Activated T-cell treated with anti-CD3 and anti-CD28 coated beads, Interleukin-2, amount 50 U/mL, for 1 hour (primary cell): Measurements from ENCODE around the gene HMCN2.
"Not testable (repeated sequence)": the region's sequence is repeated elsewhere in the genome, so short reads cannot be mapped to it uniquely, and the experiment has no call there.

ENCODE experiments used
- DNase-seq: peaks from one replicate; pipeline ENCODE4 v3.0.0-alpha.2; 2020

Gene HMCN2

DNA sequence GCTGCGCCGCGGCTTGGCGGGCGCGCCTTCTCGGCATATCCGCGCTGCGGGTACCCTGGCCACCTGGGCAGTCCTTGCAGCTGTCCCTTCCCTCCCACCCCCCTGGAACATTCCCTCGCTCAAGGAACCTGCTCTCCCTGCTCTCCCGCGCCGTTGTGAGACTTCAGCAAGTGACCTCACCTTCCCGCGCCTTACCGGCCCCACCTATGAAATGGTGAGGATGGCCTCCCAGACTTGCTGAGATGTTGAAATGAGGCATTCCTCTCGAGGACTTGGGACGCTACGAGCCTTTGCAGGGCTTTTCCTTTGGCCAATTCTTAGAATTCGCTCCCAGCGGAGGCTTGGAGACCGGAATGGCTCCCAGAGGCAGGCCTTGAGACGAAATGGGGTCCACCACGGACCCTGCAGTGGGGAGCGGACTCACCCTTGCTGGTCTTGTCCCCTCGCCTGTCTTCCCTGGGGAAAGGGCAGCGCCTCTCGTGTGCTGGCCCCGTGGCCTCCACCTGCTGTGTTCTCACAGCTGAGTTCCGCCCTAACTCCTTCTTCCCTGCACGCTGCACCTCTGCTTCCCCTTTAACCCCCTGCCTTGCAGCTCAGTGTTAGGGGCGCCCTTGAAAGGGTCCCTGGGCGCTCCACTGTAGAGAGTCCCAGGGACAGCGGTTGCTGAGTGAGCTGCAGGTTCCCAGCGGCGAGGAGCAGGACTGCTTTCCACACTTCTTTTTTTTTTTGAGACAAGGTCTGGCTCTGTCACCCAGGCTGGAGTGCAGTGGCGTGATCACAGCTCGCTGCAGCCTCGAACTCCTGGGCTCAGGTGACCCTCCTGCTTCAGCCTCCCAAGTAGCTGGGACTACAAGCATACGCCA lies 907 bp downstream of the HMCN2 start:
- no peak for DNase-seq

GRCh38 chr9:130267930-130268329 lies 2.4 kb downstream of the HMCN2 start:
- no peak for DNase-seq

GRCh38 chr9:130268521-130269211 lies 3.1 kb downstream of the HMCN2 start:
- no peak for DNase-seq

DNA sequence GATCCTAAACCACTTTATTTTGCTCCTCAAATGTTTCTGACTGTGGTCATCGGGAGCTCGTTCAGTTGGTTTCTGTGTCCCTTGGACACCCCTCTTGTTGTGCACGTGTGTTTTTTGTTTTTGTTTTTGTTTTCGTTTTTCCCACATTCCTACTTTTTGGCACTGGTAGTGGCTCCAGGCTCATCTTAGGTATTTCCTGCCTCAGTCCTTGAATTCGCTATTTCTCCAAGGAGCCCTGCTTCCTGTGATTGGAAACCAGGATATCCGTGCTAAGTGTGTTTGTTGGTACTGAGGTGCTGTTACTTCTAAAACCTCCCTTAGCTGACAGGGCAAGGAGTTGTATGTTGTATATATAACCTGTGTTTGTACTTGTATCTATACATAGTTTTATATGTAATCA lies 5.9 kb downstream of the HMCN2 start:
- no peak for DNase-seq

DNA sequence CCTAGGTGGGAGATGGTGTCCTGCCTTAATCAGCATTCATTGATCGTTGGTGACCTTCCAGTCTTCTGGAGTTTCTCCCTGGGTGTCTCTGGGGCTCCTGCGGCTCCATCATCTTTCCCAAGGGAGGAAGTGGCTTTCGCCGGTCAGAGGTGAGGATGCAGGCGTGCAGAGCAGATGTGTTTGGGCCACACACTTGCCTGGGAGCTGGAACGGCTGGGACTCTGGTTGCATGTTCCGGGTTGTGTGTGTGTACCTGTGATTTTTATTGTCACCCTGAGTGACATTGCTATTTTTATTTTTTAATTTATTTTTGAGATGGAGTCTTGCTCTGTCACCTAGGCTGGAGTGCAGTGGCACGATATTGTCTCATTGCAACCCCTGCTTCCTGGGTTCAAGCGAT lies 9.6 kb downstream of the HMCN2 start:
- DNase-seq = no peak

GRCh38 chr9:130276121-130276520 lies 10.6 kb downstream of the HMCN2 start:
- DNase-seq = no peak

DNA sequence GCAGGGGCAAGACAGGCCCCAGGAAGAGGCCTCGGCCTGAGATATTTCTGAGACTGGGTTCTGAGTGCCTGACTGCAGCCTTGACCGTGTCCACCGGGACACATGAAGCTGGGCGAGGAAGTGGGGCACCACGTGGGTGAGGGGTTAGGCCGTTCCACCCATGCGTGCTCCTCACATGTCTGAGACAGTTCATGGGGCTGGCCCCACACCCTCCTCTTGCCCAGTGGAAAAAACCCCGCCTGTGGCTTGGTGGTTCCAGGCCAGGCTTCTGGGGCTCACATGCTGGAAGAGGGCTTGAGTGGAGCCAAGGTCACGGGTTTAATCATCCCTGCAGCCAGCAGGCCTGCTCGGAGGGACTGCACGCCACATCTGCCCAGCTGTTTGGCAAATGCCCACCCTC lies 11.4 kb downstream of the HMCN2 start:
- no peak for DNase-seq

- not testable (repeated sequence) for DNase-seq
These were observed 12.0 kb downstream of the HMCN2 start for GRCh38 chr9:130277525-130277924.

GRCh38 chr9:130283539-130284248 lies 18.1 kb downstream of the HMCN2 start:
- DNase-seq = no peak

DNA sequence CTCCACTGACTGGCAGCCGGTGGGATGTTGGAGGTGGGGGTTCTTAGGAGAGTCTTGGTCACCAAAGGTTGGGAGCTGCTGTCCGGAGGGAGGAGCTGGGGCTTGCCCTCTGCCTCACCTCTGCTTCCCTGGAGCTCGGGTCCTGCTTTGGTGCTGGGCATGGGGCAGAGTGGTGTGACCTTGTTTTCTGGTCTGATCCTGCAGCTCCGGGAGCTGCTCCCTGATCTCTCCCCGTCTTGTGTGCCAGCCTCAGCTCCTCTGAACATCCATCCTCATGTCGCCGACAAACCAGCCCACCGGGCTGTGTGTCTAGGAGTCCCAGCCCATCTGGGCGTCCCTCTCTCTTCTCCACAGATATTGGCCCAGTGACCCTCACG lies 18.7 kb downstream of the HMCN2 start:
- DNase-seq = no peak

DNA sequence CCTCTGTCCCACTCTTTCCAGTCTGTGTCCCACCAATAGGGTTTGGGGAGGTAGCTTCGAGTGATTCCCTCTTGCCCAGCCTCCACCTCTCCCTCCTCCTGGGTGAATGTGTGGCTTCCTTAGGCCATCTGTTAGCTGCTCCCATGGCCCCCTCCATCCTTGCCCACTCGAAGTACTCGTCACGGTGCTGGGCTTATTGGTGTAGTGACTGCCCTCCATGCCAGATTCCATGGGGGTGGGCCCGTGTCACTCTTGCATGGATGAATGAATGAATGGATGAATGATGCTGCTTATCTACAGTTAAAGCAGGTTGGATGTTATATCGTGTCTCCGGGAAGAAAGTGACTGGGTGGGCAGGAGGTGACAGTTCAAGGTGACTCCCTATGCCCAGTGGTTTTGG lies 19.1 kb downstream of the HMCN2 start:
- no peak for DNase-seq

DNA sequence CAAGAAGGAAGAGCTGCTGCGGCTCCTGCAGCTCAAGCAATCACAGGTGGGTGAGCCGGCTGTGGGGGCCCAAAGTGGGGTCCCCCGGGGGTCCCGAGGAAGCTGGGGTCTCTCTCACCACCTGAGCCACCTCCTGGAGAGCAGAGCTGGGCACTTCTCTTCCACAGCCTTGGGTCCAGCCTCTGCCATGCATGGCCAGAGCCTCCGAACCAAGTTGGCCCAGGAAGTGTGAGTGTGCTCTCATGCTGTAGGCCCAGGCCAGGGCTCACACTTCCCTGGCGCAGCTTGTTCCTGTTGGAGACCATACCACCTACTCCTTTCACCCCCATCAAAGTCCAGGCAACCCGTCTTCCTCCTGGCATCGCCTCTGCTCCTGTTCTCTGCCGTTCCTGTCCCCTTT lies 19.7 kb downstream of the HMCN2 start:
- no peak for DNase-seq

GRCh38 chr9:130286072-130286770 lies 20.7 kb downstream of the HMCN2 start:
- DNase-seq = no peak

- no peak for DNase-seq
These were observed 21.3 kb downstream of the HMCN2 start for GRCh38 chr9:130286781-130287428.

- DNase-seq = no peak
These were observed 22.2 kb downstream of the HMCN2 start for GRCh38 chr9:130287736-130288135.

DNA sequence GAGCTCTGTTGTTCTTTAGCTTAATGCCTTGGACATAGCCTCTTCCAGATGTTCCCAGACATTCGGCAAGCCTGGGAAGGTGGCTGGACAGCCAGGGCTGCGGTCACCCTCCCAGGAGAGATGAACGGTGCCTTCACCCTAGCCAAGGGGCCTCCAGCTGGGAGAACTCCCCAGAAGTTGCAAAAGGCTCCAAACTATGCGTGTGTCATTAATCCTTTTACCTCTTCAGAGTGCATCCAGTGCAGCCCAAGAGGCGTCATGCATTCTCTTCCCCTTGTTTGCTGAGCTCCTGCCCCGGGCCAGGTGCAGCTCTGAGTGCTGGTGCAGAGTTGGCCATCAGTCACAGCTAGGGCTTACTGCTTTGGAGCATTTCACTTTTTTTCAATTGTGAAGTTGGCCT lies 22.8 kb downstream of the HMCN2 start:
- no peak for DNase-seq

- no peak for DNase-seq
These were observed 23.5 kb downstream of the HMCN2 start for GRCh38 chr9:130288926-130289690.

GRCh38 chr9:130289711-130290241 lies 24.2 kb downstream of the HMCN2 start:
- DNase-seq = no peak

DNA sequence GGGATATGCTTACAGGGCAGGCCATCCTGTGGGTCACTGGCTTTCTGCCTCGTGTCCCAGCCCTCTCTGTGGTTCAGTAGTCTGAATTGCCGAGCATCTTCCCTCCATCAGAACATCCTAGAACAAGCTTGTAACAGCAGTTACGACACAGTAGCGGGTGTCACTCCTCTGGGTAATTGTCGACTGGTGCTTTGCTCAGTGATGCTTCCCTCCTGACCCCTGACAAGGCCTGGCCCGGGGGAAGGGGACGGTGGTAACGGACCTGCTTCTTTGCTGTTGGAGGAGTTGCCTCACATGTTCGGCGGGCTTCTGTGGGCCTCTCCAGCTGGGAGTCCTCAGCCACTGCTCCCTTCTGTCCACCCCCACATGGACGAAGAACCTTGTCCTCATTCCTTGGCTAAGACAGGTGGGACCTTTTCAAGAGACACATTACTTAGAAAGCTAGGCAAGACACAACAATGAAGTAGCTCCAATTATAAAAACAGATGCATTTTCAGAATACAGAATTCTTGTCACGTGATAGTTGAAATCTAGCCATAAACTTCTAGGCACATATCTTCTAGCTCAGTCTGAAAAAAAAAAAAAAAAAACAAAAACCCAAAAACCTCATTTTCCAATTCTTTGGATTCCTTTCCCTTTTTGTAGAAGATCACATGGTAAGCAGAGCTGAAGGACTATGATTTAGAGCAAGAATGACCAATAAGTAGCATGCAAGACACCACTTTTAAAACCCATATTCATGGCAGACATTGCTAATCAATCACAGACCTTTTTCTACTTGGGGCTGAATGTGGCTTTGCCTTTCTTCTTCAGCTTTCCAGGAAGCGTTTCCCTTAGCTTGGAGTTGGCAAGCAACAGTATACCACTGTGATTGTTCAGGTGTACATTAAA lies 25.0 kb downstream of the HMCN2 start:
- DNase-seq = no peak

GRCh38 chr9:130291474-130291873 lies 25.9 kb downstream of the HMCN2 start:
- no peak for DNase-seq

- no peak for DNase-seq
These were observed 26.5 kb downstream of the HMCN2 start for GRCh38 chr9:130292106-130292505.
